K562 (cell line): ENCODE results near the gene CRYBG2. TPM values are rescaled to one million over a fixed set of nuclear protein-coding genes. Genes with fewer than 3 reads are reported as not detected.

Experiments
- FOSL1 ChIP-seq: fragments of 200-800 bp; sonication (Bioruptor generic); conservative IDR thresholded peaks from 2 replicates; pipeline ENCODE4 v1.6.1; 2016; ENCODE audit warnings: missing genetic modification characterization, missing compliant biosample characterization
- L3MBTL2 ChIP-seq: fragments of 450-650 bp; IDR thresholded peaks from 2 replicates; pipeline ENCODE4 v1.6.1; 2016; ENCODE audit warnings: mild to moderate bottlenecking, moderate library complexity
- MAFK ChIP-seq: IDR thresholded peaks from 2 replicates; pipeline ENCODE4 v1.6.1; 2011; ENCODE audit warnings: low read length, improper control_type of control experiment
- RBM25 ChIP-seq: fragments of 200-400 bp; formaldehyde crosslinking; IDR thresholded peaks from 2 replicates; pipeline ENCODE4 v1.6.1; 2018; ENCODE audit warnings: low read length, low read depth, moderate library complexity; ENCODE audit not compliant: severe bottlenecking
- SIN3B ChIP-seq: fragments of 450-650 bp; IDR thresholded peaks from 2 replicates; pipeline ENCODE4 v1.6.1; 2017; ENCODE audit warnings: low read depth, mild to moderate bottlenecking, moderate library complexity
- ZBTB1 ChIP-seq: sonication (generic); formaldehyde crosslinking; IDR thresholded peaks from 2 replicates; pipeline ENCODE4 v1.8.1; 2023; ENCODE audit warnings: missing genetic modification reagents, low read depth, mild to moderate bottlenecking, borderline replicate concordance
- ZNF644 ChIP-seq: fragments of 200-800 bp; sonication (Bioruptor generic); IDR thresholded peaks from 2 replicates; pipeline ENCODE4 v1.6.1; 2016; ENCODE audit warnings: low read depth, missing genetic modification characterization, missing compliant biosample characterization
- polyA plus RNA-seq, 8 experiments: library from polyadenylated mRNA; depleted of rRNA in 4 of 8; stranded (reverse) in 5 of 8; unstranded in 3 of 8; fragments of >200 nt; fragmentation: Nextera tagmentation in 2 of 8; fragmentation: Illumina TruSeq in 1 of 8; extraction: Ambion mirVana in 2 of 8; extraction: Trizol in 1 of 8; gene quantifications; 2 replicates each; pipeline versions ENCODE4 v1.2.1 to v1.2.3, GENCODE V29; 2011 to 2014; ENCODE audit warnings: inconsistent platforms in 1 of 8, missing spikeins in 1 of 8
- total RNA-seq, 7 experiments: library from RNA; depleted of rRNA in 6 of 7; stranded (reverse); fragments of >200 nt in 6 of 7; fragmentation: Illumina TruSeq in 2 of 7; extraction: Trizol in 2 of 7; gene quantifications; 2 replicates each; pipeline versions ENCODE4 v1.2.1 to v1.2.3, GENCODE V29; 2011 to 2021; ENCODE audit warnings: low replicate concordance in 1 of 7
- TF ChIP-seq, protein P1 (sequence below): fragments of 250-450 bp; sonication (Bioruptor Pico); IDR thresholded peaks from 2 replicates; pipeline ENCODE4 v1.8.0; 2022; ENCODE audit warnings: inconsistent platforms
- TF ChIP-seq, protein P2 (sequence below): IDR thresholded peaks from 2 replicates; pipeline ENCODE4 v1.6.1; 2011; ENCODE audit warnings: borderline replicate concordance, low read depth, mild to moderate bottlenecking, moderate library complexity, low read length; ENCODE audit not compliant: insufficient read depth, poor library complexity, severe bottlenecking
- TF ChIP-seq, protein P3 (sequence below): fragments of 450-650 bp; formaldehyde crosslinking; IDR thresholded peaks from 2 replicates; pipeline ENCODE4 v1.4.0; 2020; ENCODE audit warnings: mild to moderate bottlenecking, moderate library complexity
- TF ChIP-seq, protein P4 (sequence below), 2 experiments: fragments of 450-650 bp; conservative IDR thresholded peaks; 2 replicates each; pipeline ENCODE4 v1.6.1; 2017; ENCODE audit warnings: mild to moderate bottlenecking in 2 of 2, moderate library complexity in 2 of 2
- TF ChIP-seq, protein P5 (sequence below), 2 experiments: IDR thresholded peaks; 2 replicates each; pipeline ENCODE4 v1.6.1; 2012; ENCODE audit warnings: improper control_type of control experiment in 2 of 2, low read depth in 2 of 2, low read length in 2 of 2, borderline replicate concordance in 1 of 2

The CRYBG2 gene
- total and polyA plus RNA-seq, 9 of the 15 experiments (the other 6 are each of a cell fraction or from before 2014, with no cell fraction given), result 0.39 to 8.5 (median 3.7) TPM

DNA sequence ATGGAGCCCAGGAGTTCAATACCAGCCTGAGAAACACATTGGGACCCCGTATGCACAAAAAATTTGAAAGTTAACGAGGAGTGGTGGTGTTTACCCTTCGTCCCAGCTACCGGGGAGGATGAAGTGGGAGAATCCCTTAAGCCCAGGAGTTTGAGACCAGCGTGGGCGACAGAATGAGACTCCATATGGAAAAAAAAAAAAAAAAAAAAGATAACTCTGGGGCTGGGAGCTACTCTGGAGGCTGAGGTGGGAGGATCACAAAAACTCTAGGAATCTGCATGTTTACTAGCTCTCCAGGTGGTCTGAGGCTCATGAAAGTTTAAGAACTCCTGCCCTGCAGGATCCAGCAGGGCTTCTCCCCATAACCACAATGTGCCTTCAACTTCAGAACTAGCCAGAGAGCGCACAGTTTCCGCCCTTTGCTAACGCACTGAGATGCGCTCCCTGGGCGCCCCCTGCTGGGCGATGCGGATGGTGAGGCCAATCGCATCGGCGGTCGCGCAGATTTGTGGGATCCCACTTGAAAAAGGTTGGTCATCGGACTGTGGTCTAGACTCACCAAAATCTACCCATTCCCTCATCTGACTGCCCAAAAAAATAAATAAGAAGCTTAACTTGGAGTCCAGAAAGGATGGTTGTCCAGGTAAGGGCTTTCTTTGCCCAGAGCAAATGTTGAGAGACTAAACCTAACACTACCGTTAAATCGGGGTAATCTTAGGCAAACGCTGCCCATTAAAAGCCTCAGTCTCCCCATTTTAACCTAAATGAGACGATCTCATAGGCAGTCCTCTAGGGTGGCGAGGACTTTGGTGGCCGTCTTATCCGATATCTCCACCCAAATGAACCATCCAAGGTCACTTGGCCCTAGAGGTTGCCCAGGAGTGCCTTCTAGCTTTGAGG, 9.9 kb upstream of the CRYBG2 start (continued):
- TF ChIP-seq RBM25, result no peak
- TF ChIP-seq, protein P1, sequence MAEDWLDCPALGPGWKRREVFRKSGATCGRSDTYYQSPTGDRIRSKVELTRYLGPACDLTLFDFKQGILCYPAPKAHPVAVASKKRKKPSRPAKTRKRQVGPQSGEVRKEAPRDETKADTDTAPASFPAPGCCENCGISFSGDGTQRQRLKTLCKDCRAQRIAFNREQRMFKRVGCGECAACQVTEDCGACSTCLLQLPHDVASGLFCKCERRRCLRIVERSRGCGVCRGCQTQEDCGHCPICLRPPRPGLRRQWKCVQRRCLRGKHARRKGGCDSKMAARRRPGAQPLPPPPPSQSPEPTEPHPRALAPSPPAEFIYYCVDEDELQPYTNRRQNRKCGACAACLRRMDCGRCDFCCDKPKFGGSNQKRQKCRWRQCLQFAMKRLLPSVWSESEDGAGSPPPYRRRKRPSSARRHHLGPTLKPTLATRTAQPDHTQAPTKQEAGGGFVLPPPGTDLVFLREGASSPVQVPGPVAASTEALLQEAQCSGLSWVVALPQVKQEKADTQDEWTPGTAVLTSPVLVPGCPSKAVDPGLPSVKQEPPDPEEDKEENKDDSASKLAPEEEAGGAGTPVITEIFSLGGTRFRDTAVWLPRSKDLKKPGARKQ, result no peak
- TF ChIP-seq FOSL1 (tag), result peak; percentile 54; the same call in 1 of the 2 replicates
- no peak for TF ChIP-seq SIN3B
- TF ChIP-seq, protein P2, sequence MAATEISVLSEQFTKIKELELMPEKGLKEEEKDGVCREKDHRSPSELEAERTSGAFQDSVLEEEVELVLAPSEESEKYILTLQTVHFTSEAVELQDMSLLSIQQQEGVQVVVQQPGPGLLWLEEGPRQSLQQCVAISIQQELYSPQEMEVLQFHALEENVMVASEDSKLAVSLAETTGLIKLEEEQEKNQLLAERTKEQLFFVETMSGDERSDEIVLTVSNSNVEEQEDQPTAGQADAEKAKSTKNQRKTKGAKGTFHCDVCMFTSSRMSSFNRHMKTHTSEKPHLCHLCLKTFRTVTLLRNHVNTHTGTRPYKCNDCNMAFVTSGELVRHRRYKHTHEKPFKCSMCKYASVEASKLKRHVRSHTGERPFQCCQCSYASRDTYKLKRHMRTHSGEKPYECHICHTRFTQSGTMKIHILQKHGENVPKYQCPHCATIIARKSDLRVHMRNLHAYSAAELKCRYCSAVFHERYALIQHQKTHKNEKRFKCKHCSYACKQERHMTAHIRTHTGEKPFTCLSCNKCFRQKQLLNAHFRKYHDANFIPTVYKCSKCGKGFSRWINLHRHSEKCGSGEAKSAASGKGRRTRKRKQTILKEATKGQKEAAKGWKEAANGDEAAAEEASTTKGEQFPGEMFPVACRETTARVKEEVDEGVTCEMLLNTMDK, result peak; percentile 86
- TF ChIP-seq L3MBTL2, result peak; percentile 71; the same call in 1 of the 2 replicates
- TF ChIP-seq, protein P3, sequence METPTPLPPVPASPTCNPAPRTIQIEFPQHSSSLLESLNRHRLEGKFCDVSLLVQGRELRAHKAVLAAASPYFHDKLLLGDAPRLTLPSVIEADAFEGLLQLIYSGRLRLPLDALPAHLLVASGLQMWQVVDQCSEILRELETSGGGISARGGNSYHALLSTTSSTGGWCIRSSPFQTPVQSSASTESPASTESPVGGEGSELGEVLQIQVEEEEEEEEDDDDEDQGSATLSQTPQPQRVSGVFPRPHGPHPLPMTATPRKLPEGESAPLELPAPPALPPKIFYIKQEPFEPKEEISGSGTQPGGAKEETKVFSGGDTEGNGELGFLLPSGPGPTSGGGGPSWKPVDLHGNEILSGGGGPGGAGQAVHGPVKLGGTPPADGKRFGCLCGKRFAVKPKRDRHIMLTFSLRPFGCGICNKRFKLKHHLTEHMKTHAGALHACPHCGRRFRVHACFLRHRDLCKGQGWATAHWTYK (CRISPR knock-in tag), result no peak
- TF ChIP-seq MAFK, result 0 out of 2 replicates have a peak, but pooled peaks have one; percentile 2
- TF ChIP-seq ZBTB1 (CRISPR knock-in tag), result no peak
- TF ChIP-seq, protein P4, sequence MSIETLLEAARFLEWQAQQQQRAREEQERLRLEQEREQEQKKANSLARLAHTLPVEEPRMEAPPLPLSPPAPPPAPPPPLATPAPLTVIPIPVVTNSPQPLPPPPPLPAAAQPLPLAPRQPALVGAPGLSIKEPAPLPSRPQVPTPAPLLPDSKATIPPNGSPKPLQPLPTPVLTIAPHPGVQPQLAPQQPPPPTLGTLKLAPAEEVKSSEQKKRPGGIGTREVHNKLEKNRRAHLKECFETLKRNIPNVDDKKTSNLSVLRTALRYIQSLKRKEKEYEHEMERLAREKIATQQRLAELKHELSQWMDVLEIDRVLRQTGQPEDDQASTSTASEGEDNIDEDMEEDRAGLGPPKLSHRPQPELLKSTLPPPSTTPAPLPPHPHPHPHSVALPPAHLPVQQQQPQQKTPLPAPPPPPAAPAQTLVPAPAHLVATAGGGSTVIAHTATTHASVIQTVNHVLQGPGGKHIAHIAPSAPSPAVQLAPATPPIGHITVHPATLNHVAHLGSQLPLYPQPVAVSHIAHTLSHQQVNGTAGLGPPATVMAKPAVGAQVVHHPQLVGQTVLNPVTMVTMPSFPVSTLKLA (conservative IDR thresholded peaks at IDR 0.05), result peak in 1 of 2 experiments; percentile 39; a peak in 1 of 4 replicates
- TF ChIP-seq, protein P5, sequence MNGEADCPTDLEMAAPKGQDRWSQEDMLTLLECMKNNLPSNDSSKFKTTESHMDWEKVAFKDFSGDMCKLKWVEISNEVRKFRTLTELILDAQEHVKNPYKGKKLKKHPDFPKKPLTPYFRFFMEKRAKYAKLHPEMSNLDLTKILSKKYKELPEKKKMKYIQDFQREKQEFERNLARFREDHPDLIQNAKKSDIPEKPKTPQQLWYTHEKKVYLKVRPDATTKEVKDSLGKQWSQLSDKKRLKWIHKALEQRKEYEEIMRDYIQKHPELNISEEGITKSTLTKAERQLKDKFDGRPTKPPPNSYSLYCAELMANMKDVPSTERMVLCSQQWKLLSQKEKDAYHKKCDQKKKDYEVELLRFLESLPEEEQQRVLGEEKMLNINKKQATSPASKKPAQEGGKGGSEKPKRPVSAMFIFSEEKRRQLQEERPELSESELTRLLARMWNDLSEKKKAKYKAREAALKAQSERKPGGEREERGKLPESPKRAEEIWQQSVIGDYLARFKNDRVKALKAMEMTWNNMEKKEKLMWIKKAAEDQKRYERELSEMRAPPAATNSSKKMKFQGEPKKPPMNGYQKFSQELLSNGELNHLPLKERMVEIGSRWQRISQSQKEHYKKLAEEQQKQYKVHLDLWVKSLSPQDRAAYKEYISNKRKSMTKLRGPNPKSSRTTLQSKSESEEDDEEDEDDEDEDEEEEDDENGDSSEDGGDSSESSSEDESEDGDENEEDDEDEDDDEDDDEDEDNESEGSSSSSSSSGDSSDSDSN (IDR thresholded peaks at IDR 0.05; ENCODE audit: borderline replicate concordance in 1 of 2, low read depth in 2 of 2, low read length in 2 of 2), result 0 out of 4 replicates have a peak, but pooled peaks of 1 of the 2 experiments have one; percentile 48
- no peak for TF ChIP-seq ZNF644 (tag)
